ENCODE results near the gene POP4.
"Not testable (repeated sequence)": the region's sequence is repeated elsewhere in the genome, so short reads cannot be mapped to it uniquely, and the experiment has no call there.

Gene POP4, protein sequence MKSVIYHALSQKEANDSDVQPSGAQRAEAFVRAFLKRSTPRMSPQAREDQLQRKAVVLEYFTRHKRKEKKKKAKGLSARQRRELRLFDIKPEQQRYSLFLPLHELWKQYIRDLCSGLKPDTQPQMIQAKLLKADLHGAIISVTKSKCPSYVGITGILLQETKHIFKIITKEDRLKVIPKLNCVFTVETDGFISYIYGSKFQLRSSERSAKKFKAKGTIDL

DNA sequence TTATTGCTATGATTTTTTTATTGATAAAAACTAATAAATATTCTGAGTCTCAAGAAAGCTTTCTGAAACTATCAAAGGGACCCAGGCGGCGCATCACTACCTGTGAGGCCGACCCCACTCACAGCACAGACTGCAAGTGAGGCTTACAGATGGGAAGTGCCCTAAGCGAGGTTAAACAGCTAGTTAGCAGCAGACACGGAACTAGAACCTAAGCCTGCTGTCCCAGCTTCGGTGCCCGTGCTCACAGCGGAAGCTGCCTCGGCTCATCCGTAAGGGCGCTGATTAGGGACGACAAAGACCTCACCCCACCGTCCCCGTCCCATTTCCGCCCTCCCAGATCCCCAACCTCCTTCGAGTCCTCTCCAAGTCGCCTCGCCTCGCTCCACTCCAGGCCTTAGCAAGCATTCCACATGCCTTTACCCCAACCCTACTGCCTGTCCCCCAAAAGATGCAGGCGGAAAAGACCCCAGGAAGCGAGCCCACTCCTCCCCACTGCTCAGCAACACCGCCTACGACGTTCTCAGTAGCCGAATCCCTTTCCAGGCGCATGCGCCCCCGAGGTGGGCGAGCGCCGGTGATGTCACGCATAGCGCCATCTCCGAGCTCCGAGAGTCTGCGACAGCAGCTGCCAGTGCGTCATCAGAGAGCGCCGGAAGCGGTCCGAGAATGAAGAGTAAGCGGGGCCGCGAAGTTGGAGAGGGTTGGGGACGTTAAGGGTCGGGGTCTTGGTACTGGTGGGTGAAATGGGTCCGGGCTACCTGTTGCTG, at the start of gene POP4:
Gene POP4, plus strand, starts transcription at position 631 of the 767 bp plus-strand sequence. Its CDS starts 36 bp downstream, at position 667.
- DNase-seq (ENCODE audit: low read depth): peak; percentile 71
- H3K4me3 ChIP-seq (ENCODE audit: low read depth, low read length): peak within 1 kb of the TSS; percentile 89

DNA sequence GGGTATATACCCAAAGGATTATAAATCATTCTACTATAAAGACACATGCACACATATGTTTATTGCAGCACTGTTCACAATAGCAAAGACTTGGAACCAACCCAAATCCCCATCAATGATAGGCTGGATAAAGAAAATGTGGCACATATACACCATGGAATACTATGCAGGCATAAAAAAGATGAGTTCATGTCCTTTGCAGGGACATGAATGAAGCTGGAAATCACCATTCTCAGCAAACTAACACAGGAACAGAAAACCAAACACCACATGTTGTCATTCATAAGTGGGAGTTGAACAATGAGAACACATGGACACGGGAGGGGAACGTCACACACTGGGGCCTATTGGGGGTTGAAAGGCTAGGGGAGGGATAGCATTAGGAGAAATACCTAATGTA, 47.0 kb upstream of the POP4 start:
- DNase-seq (ENCODE audit: low read depth); H3K4me3 ChIP-seq (ENCODE audit: low read depth, low read length): not testable (repeated sequence)

DNA sequence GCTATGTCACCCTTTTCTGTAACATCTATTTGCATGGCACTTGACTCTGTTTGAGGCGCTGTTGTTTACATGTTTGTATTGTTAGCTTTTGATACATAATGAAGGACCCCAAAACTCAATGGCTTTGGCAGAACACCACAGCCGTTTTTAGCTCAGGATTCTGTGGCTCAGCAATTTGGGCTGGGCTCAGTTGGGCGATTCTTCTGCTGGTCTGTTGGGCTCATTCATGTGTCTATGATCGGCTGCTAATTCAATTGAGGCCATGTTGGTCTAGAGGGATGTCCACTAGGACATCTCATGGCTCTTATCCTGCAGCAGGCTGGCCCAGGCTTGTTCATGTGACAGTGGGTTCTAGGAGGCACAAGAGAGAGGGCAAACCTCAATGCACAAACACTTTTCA, 46.3 kb upstream of the POP4 start:
- no peak overlapping the region for H3K4me3 ChIP-seq (ENCODE audit: low read depth, low read length)
- no peak for DNase-seq (ENCODE audit: low read depth)

DNA sequence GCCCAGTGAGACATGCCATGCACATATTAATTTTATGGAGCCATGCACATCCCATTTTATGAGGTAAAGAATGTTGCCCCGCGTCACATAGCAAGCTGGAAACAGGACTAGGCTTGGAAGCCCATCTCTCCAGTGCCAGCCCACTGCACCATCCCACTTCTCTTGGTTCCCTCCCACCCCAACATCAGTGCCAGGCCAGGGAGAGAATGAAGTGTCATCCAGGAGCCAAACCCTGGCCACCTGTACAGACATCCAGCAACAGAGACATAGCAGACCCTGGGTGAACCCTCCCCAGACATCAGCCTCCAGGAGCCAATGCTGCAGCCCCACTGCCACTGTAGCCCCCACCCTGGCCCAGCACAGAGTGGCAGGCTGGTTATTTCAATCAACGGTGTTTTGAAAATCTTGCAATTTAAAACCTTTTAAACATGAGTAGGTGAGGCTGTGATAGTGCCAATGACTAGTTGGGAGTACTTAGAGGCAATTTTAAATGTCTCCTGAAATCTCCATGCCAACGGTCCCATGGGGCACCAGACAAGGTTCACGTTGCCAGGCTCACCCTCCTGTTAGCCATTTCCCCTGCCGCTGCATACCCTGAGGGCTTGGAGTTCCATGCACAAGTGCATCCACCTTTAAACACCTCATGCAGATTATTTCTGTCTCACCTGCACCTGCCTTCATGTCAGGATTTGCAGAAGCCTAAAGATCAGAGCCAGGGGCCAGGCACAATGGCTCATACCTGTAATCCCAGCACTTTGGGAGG, 45.6 kb upstream of the POP4 start:
- DNase-seq (ENCODE audit: low read depth): no peak

DNA sequence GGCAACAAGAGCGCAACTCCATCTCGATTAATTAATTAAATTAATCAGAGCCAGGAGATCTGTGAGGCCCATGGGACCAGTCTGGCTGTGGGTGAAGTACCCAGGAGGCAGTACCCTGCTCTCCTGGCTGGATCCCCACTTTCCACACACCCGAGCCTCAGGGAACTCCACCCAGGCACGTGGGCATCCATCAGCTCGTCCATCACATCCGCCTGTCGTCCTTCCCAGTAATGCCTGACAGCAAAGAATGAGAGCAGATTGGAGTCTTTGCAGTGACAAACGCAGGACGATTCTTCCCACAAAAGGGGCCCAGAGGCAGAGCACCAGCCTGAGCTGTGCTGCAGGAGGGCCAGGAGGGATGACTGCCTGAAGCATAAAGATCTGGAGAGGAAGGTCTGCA, 44.5 kb upstream of the POP4 start:
- DNase-seq (ENCODE audit: low read depth): no peak
- H3K4me3 ChIP-seq (ENCODE audit: low read depth, low read length): no peak overlapping the region

More for the DNA sequence above, 45.6 kb upstream of the POP4 start:
- H3K4me3 ChIP-seq (ENCODE audit: low read depth, low read length): no peak overlapping the region

DNA sequence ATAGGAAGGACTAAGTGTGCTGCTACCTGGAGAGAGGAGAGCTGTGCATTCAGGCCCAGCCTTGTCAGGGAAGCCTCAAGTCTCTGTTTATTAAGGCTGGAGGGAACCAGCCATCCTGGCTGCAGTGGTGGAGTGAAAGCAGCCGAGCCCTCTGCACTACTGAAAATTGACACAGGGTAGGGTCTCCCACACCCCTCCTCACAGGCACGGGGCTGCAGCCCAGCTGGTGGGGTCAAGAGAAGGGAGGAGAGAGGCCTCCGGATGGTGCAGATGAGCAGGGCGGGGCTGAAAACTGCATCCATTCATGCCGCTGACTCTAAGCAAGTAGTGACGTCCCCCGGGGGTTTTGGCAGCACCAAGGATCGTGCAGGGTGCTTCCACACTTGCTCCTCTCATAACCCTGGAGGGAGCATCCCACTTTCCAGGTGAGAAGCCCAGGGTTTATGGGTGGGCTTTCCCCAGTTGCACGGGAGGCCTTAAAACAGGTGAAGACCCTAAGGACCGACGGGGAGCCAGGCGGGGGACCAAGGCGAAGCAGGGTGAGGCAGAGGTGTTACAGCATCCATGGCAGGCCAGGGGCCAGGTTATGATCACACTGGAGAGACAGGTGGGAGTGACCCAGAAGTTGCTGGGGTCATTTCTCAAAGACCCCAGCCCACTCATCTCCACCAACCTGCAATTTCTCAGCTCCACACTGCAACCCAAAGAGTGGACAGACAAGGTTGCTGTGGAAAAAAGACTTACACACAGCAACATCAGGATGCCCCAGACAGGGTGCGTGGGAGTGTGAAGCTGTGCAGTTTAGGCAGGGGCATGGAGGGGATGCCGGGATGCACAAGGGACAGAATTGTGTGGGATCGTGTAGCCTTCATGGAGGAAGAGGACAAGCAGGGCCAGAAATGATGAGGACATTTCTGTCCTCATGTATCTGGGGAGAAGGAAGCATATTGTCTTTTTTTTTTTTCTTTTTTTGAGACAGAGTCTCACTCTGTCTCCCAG, 43.5 kb upstream of the POP4 start:
- no peak for DNase-seq (ENCODE audit: low read depth)
- H3K4me3 ChIP-seq (ENCODE audit: low read depth, low read length): no peak overlapping the region

DNA sequence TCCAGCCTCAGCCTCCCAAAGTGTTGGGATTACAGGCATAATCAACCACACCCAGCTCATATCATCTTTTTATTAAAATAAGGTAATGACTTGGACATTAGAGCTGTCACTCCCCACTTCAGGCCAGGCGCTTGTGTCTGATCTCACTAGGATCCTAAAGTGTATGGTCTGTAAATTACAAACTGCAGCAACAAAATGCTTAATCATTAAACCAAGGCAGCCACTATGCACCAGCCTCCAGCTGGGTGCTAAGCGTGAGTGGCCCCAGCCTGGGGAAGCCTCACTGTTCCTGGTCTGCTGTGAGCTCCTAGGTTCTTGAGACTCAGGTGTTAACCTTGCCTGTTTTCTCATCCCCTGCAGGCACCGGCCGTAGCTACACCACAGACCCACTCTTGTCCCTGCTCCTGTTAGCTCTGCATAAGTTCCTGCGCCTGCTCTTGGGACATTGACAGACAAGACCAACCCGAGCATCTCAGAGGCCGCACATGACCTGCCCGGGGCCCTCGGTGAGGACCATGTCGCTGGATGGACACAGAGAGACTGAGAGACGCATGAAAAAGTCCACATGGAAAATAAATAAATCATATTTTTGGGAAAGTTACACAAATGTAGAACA, 42.5 kb upstream of the POP4 start:
- DNase-seq (ENCODE audit: low read depth): no peak
- H3K4me3 ChIP-seq (ENCODE audit: low read depth, low read length): no peak overlapping the region

DNA sequence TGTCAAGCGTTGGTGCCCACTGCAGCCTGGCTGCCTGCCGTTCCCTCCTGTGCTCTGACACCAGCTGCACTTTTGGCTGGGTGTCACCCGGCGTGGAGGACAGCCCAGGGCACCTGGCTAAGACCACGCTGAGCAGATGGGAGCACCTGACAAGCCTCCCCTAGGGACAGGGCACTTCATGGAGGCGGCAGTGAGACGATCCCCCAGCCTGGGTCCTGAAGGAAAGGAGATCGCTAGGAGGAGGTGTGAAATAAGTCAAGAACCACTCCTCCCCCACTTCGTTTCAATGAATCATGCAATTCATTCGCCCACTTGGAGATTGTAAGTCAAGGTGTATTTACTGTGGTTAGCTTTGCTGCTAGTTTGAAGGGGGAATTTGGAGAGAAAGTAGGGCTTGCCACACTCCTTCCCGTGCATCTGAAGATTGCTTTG, 41.5 kb upstream of the POP4 start:
- no peak for DNase-seq (ENCODE audit: low read depth)
- H3K4me3 ChIP-seq (ENCODE audit: low read depth, low read length): no peak overlapping the region

DNA sequence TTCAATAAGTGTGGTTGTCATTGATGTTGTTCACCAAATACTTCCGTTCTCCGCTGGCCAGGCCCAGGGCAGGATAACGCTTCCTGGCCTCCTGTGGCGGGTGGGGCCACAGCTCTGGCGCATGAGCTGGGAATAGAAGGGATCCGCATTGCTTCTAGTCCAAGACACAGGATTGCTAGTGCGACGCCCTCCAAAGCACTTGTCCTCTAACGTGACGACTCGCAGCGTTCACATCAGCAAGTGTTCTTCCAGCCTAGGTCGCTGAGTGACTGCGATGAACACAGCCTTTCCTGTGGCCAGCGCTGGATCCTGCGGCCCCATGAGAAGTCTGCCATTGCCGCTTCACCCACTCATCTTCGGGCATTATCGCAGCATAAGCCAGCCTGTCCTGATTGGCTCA, 40.9 kb upstream of the POP4 start:
- DNase-seq (ENCODE audit: low read depth): no peak
- H3K4me3 ChIP-seq (ENCODE audit: low read depth, low read length): no peak overlapping the region

DNA sequence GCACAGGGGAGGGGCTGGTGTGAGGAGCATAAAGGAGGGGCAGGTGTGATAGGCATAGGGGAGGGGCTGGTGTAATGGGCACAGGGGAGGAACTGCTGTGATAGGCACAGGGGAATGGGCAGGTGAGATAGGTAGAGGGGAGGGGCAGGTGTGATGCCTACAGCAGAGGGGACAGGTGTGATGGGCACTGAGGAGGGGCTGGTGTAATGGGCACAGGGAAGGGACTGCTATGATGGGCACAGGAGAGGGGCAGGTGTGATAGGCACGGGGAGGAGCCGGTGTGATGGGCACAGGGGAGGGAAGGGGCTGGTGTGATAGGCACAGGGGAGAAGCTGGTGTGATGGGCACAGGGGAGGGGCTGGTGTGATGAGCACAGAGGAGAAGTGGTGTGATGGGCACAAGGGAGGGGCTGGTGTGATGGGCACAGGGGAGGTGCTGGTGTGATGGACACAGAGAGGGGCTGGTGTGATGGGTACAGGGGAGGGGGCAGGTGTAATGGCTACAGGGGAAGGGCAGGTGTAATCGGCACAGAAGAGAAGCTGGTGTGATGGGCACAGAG, 39.5 kb upstream of the POP4 start:
- no peak for DNase-seq (ENCODE audit: low read depth)
- H3K4me3 ChIP-seq (ENCODE audit: low read depth, low read length): no peak overlapping the region

DNA sequence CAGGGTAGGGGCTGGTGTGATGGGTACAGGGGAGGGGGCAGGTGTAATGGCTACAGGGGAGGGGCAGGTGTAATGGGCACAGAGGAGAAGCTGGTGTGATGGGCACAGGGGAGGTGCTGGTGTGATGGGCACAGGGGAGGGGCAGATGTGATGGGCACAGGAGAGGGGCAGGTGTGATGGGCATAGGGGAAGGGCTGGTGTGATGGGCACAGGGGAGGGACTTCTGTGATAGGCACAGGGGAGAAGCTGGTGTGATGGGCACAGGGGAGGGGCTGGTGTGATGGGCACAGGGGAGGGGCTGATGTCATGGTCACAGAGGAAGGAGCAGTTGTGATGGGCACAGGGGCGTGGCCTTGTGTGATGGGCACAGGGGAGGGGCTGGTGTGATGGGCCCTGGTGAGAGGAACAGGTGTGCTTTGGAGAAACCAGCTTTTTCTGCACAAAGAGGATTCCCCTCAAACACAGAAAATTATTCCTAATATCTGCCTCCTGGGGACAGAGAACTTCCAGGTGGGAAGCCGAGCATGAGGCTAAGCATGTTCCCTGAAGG, 38.6 kb upstream of the POP4 start:
- no peak for DNase-seq (ENCODE audit: low read depth)
- no peak overlapping the region for H3K4me3 ChIP-seq (ENCODE audit: low read depth, low read length)

DNA sequence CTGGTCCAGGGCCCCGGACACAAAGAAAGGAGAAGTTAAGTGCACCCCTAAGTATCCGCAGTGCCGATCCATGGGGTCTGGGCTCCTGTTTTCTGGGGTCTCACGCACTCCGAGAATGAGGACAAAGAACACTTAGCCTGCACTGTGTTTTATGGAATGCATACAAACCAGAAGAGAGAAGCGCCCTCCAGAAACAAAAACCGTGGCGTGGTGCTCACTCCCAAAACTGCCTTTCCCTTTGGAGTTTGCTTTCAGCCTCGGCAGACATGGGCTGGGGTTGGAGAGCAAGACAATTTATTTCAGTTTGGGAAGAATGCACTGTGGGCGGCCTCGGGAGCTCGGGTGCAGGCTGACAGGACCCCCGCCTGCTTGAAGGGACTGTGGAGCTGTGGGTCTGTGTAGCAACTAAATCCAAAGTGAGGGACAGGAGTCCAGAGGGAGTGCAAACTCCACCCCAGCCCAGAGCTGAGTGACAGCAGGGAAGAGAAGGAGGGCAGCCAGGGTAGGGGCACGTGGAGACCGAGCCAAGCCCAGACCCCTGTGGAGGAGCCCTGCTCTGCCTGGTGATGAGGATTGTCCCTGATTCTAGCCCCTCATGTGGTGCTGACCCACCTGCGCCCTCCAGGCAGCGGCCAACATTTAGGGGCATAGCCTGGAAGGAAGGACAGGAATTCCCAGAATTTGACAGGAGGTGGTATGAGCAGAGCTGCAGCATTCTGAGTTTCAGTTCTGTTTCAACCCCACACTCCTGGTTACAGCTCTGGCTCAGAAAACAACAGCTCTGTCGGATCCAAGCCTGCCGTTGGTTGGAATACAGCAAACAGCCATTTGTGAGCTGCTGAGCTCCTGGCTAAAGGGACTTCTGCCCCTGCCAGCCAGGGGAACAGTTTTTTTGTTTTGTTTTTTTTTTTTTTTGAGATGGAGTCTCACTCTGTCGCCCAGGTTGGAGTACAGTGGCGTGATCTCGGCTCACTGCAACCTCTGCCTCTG, 37.8 kb upstream of the POP4 start:
- DNase-seq (ENCODE audit: low read depth): no peak
- H3K4me3 ChIP-seq (ENCODE audit: low read depth, low read length): no peak overlapping the region

DNA sequence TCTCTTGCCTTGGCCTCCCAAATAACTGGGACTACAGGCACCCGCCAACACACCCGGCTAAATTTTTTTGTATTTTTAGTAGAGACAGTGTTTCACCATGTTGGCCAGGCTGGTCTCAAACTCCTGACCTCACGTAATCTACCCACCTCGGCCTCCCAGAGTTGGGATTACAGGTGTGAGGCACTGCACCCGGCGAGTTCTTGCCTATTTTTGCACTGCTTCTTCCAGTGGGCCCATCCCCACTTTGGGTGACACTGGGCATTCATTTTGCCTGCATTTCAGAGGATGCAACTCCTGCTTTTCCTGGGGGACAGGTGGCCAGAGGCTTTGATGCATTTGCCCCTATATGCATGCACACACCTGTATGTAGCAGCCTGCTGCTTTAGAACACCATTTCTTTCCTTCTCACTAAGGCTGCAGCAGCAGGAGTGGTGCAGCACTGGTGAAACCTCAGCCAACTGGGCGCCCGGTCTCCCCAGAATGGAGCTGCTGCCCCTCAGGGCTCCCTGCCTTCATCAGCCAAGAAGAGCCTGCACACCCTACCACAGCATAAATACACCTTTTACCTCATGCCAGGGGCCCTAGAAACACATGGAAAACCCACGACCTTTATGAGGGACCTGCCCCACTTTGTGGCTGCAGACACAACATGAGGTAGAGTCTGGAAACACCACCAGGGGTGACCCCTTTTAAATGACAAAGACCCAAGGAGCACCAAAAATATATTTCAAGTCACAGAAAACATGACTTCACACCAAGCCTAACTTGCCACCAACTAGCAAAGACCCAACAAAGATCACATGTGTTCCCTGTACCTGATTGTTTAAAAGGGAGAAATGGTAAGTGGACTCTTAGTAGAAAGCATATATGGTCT, 36.8 kb upstream of the POP4 start:
- no peak overlapping the region for H3K4me3 ChIP-seq (ENCODE audit: low read depth, low read length)
- DNase-seq (ENCODE audit: low read depth): no peak

DNA sequence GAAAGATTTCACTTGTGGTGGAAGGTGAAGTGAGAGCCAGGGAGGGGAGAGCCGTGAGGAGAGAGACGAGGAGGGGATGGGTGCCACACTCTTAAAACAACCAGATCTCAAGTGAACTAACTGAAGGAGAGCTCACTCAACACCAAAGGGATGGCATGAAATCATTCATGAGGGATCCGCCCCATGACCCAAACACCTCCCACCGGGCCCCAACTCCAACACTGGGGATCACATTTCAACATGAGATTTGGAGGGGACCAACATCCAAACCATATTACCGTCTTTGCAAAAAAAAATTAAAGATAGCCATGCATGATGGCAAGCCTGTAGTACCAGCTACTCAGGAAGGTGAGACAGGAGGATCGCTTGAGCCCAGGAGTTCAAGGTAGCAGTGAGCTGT, 34.9 kb upstream of the POP4 start:
- H3K4me3 ChIP-seq (ENCODE audit: low read depth, low read length): no peak overlapping the region
- no peak for DNase-seq (ENCODE audit: low read depth)

DNA sequence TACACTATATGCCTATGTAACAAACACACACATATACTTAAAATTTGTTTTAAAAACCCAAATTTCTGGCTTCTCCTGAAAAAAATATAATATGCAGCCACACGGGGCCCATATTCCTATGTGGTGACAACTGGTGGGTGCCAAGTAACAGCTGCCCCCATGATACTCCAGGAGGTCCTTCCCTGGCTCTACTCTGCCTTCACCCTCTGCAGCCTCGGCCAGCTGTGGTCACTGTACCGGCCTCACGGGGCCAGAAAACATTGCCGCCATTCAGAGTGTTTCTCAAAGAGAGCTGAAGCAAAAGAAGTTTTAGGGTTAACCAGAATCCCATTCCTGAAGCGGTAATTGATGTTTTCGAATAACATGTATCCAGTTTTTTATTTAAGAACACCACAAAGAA, 32.6 kb upstream of the POP4 start:
- H3K4me3 ChIP-seq (ENCODE audit: low read depth, low read length): no peak overlapping the region

DNA sequence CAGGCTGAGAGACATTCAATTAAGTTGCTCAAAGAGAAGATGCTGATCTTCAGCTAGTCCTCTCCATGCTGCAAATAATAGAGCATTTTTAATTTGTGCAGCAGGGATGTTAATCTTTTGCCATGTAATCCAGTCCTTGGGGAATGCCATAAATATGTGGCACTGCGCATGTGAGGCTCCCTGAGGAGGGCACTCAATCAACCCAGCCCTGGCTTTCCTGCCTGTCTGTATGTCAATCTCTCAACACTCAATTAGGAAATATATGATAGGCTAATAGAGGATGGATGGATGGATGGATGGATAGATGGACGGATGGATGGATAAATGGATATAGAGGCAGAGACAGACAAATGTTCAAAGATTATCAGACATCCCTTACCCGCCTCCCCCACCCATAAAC, 31.6 kb upstream of the POP4 start:
- DNase-seq (ENCODE audit: low read depth): no peak
- H3K4me3 ChIP-seq (ENCODE audit: low read depth, low read length): no peak overlapping the region

More for the DNA sequence above, 32.6 kb upstream of the POP4 start:
- no peak for DNase-seq (ENCODE audit: low read depth)
